ENCODE results near the gene GLIPR1L2.

GLIPR1L2 gene

DNA sequence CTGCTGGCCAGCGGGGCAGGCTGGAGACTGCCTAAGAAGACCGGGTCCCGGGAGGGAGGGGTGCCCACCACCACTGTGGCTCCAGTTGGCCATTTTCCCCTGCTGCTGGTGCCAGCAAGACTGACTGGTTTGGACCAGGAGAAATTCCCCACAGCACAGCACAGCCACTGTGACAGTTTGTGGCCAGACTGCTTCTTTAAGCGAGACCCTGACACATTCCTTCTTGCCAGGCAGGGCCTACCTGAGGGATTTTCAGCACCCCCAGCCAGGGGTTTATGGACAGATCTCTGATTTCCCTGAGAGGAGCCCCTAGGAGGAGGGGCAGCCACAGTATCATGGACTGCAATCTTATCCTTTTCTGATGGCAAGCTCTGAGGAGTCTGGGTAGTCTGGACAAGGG is 40.9 kb upstream of the GLIPR1L2 start:
- Histone ChIP-seq H3F3A (ENCODE audit: control insufficient read depth, insufficient read depth) (no peaks in the 10 kb centered on the region), H3K9me2 (replicated peaks; ENCODE audit: control insufficient read depth, low read length) (no peaks in the 10 kb centered on the region), H3K79me2 (ENCODE audit: control insufficient read depth, low read length) (no peaks in the 10 kb centered on the region), H3K9me3 (ENCODE audit: control insufficient read depth, insufficient read depth, low read length) (0 out of 2 replicates have a peak, but pooled peaks cover 4% of the 10 kb centered on the region), H3K36me3 (ENCODE audit: control insufficient read depth, low read length) (no peaks in the 10 kb centered on the region), H3K4me1 (ENCODE audit: control insufficient read depth, low read length) (no peaks in the 10 kb centered on the region), H3K4me2 (ENCODE audit: low read length) (no peak overlapping the region), H3K4me3 (ENCODE audit: low read length) (no peak overlapping the region), H3K27me3 (ENCODE audit: control insufficient read depth, low read length) (no peaks in the 10 kb centered on the region; the same call in 1 of the 2 replicates), H4K20me1 (ENCODE audit: control insufficient read depth, insufficient read depth, low read depth, low read length) (no peaks in the 10 kb centered on the region), H3K27ac (ENCODE audit: low read depth, low read length) (no peak overlapping the region)
- no peak for TF ChIP-seq EZH2phosphoT487 (IDR thresholded peaks at IDR 0.05; ENCODE audit: borderline replicate concordance, low read length)
- TF ChIP-seq, protein P1, sequence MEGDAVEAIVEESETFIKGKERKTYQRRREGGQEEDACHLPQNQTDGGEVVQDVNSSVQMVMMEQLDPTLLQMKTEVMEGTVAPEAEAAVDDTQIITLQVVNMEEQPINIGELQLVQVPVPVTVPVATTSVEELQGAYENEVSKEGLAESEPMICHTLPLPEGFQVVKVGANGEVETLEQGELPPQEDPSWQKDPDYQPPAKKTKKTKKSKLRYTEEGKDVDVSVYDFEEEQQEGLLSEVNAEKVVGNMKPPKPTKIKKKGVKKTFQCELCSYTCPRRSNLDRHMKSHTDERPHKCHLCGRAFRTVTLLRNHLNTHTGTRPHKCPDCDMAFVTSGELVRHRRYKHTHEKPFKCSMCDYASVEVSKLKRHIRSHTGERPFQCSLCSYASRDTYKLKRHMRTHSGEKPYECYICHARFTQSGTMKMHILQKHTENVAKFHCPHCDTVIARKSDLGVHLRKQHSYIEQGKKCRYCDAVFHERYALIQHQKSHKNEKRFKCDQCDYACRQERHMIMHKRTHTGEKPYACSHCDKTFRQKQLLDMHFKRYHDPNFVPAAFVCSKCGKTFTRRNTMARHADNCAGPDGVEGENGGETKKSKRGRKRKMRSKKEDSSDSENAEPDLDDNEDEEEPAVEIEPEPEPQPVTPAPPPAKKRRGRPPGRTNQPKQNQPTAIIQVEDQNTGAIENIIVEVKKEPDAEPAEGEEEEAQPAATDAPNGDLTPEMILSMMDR (IDR thresholded peaks at IDR 0.05; ENCODE audit: low read depth, low read length, poor library complexity, severe bottlenecking) = no peak

DNA sequence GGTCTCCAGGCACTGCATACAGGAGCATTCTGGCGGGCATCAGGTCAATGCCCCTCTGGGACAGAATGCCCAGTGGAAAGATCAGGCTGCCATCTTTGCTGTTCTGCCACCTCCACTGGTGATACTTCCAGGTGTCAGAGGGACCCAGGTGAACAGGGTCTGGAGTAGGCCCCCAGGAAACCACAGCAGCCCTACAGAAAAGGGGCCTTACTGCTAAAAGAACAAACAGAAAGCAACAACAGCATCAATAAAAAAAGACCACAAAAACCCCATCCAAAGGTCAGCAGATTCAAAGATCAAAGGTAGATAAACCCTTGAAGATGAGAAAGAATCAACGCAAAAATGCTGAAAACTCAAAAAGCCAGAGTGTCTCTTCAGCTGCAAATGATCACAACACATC is 40.5 kb upstream of the GLIPR1L2 start:
- no peak for TF ChIP-seq EZH2phosphoT487 (IDR thresholded peaks at IDR 0.05; ENCODE audit: borderline replicate concordance, low read length)
- TF ChIP-seq, protein P1 (IDR thresholded peaks at IDR 0.05; ENCODE audit: low read depth, low read length, poor library complexity, severe bottlenecking) = no peak
- H3K27ac ChIP-seq (ENCODE audit: low read depth, low read length) = no peak overlapping the region
- no peaks in the 10 kb centered on the region for H3K36me3 ChIP-seq (ENCODE audit: control insufficient read depth, low read length)

DNA sequence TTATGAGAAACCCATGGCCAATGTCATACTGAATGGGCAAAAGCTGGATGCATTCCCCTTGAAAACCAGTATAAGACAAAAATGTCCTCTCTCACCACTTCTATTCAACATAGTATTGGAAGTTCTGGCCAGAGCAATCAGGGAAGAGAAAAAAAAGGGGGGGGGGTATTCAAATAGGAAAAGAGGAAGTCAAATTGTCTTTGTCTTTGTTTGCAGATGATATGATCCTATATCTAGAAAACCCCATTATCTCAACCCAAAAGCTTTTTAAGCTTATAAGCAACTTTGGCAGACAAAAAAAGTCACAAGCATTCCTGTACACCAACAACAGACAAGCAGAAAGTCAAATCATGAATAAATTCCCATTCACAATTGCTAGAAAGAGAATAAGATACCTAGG is 36.9 kb upstream of the GLIPR1L2 start:
- Histone ChIP-seq H3K27me3 (ENCODE audit: control insufficient read depth, low read length) (no peaks in the 10 kb centered on the region; the same call in 1 of the 2 replicates), H3K79me2 (ENCODE audit: control insufficient read depth, low read length) (no peaks in the 10 kb centered on the region), H3K9me2 (replicated peaks; ENCODE audit: control insufficient read depth, low read length) (no peaks in the 10 kb centered on the region), H3K4me1 (ENCODE audit: control insufficient read depth, low read length) (no peaks in the 10 kb centered on the region), H3K9me3 (ENCODE audit: control insufficient read depth, insufficient read depth, low read length) (0 out of 2 replicates have a peak, but pooled peaks cover 4% of the 10 kb centered on the region), H3F3A (ENCODE audit: control insufficient read depth, insufficient read depth) (no peaks in the 10 kb centered on the region), H3K36me3 (ENCODE audit: control insufficient read depth, low read length) (no peaks in the 10 kb centered on the region), H3K4me2 (ENCODE audit: low read length) (no peak overlapping the region), H3K27ac (ENCODE audit: low read depth, low read length) (no peak overlapping the region), H4K20me1 (ENCODE audit: control insufficient read depth, insufficient read depth, low read depth, low read length) (no peaks in the 10 kb centered on the region), H3K4me3 (ENCODE audit: low read length) (no peak overlapping the region)
- no peak for TF ChIP-seq EZH2phosphoT487 (IDR thresholded peaks at IDR 0.05; ENCODE audit: borderline replicate concordance, low read length)
- TF ChIP-seq, protein P1 (IDR thresholded peaks at IDR 0.05; ENCODE audit: low read depth, low read length, poor library complexity, severe bottlenecking) = no peak

More for the DNA sequence above, 40.5 kb upstream of the GLIPR1L2 start:
- Histone ChIP-seq H3F3A (ENCODE audit: control insufficient read depth, insufficient read depth) (no peaks in the 10 kb centered on the region), H3K27me3 (ENCODE audit: control insufficient read depth, low read length) (no peaks in the 10 kb centered on the region; the same call in 1 of the 2 replicates), H3K4me1 (ENCODE audit: control insufficient read depth, low read length) (no peaks in the 10 kb centered on the region), H4K20me1 (ENCODE audit: control insufficient read depth, insufficient read depth, low read depth, low read length) (no peaks in the 10 kb centered on the region), H3K9me2 (replicated peaks; ENCODE audit: control insufficient read depth, low read length) (no peaks in the 10 kb centered on the region), H3K9me3 (ENCODE audit: control insufficient read depth, insufficient read depth, low read length) (0 out of 2 replicates have a peak, but pooled peaks cover 4% of the 10 kb centered on the region), H3K4me2 (ENCODE audit: low read length) (no peak overlapping the region), H3K79me2 (ENCODE audit: control insufficient read depth, low read length) (no peaks in the 10 kb centered on the region), H3K4me3 (ENCODE audit: low read length) (no peak overlapping the region)

Measured in DOHH2 (cell line).